ENCODE measurements around the gene DVL1.
"Not testable (repeated sequence)": the region's sequence is repeated elsewhere in the genome, so short reads cannot be mapped to it uniquely, and the experiment has no call there.

Gene DVL1

GRCh38 chr1:1324524-1325287, 24.5 kb downstream of the DVL1 start, which contains the start of the genes CPTP and INTS11:
CPTP (plus strand) TSS chr1:1324802; CDS start chr1:1326911, 2,109 bp downstream.
INTS11 (minus strand) TSS chr1:1324660; CDS start chr1:1324608, 52 bp downstream.
- DNase-seq: peak; percentile 97

GRCh38 chr1:1324084-1324523, 25.1 kb downstream of the DVL1 start:
- no peak for DNase-seq

- DNase-seq: no peak
Observed at GRCh38 chr1:1322952-1323351, 26.3 kb downstream of the DVL1 start.

- no peak for DNase-seq
Observed at GRCh38 chr1:1322418-1322817, 26.8 kb downstream of the DVL1 start.

GRCh38 chr1:1321477-1321876, 27.7 kb downstream of the DVL1 start:
- no peak for DNase-seq

- DNase-seq: no peak
Observed at GRCh38 chr1:1320666-1321448, 28.4 kb downstream of the DVL1 start.

- DNase-seq: no peak
Observed at GRCh38 chr1:1319646-1319941, 29.6 kb downstream of the DVL1 start.

GRCh38 chr1:1318777-1319645, 30.2 kb downstream of the DVL1 start:
- DNase-seq: no peak

GRCh38 chr1:1318131-1318652, 31.0 kb downstream of the DVL1 start:
- DNase-seq: no peak

- DNase-seq: no peak
Observed at GRCh38 chr1:1317420-1317819, 31.8 kb downstream of the DVL1 start.

GRCh38 chr1:1316199-1316598, 33.0 kb downstream of the DVL1 start:
- DNase-seq: not testable (repeated sequence)

GRCh38 chr1:1315435-1315954, 33.7 kb downstream of the DVL1 start:
- no peak for DNase-seq

- no peak for DNase-seq
Observed at GRCh38 chr1:1314678-1315335, 34.4 kb downstream of the DVL1 start.

GRCh38 chr1:1314237-1314586, 35.0 kb downstream of the DVL1 start:
- DNase-seq: no peak

- DNase-seq: no peak
Observed at GRCh38 chr1:1313500-1314236, 35.5 kb downstream of the DVL1 start.

GRCh38 chr1:1312450-1313314, 36.5 kb downstream of the DVL1 start:
- no peak for DNase-seq

GRCh38 chr1:1311107-1312104, 37.8 kb downstream of the DVL1 start:
- DNase-seq: no peak

- DNase-seq: no peak
Observed at GRCh38 chr1:1310476-1311053, 38.7 kb downstream of the DVL1 start.

- DNase-seq: no peak
Observed at GRCh38 chr1:1310109-1310385, 39.2 kb downstream of the DVL1 start.
